ENCODE measurements around the gene CHI3L2.

CHI3L2 gene

DNA sequence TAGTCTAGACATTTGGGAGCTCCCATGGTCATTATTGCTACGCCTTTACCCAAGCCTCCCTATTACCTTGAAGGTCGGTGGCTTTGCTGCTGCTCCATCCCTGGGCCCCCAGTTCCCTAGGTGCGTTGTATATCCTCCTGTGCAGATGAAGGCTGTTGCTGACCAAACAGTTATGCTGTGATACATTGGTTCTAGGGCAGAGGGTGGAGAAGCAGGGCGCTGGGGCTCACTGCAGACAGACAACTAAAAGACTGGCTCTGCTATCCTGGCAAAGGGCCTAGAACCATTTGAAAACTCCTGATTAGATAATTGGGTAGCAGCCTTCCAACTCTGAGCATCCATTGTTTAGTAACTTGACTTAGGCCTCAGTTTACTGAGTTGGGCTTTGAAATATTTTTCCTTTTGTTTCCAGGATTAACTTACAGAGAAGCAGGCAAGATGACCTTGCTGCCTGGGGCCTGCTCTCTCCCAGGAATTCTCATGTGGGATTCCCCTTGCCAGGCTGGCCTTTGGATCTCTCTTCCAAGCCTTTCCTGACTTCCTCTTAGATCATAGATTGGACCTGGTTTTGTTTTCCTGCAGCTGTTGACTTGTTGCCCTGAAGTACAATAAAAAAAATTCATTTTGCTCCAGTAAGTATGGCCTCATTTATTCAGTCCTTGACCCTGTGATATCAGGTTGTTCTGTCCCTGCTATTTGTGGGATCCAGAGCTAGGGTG, 15.5 kb downstream of the CHI3L2 start:
- no peak overlapping the region for H3K9ac ChIP-seq (ENCODE audit: low read length)
- TF ChIP-seq EZH2phosphoT487 (IDR thresholded peaks at IDR 0.05; ENCODE audit: low read length): no peak
- TF ChIP-seq, protein P1, sequence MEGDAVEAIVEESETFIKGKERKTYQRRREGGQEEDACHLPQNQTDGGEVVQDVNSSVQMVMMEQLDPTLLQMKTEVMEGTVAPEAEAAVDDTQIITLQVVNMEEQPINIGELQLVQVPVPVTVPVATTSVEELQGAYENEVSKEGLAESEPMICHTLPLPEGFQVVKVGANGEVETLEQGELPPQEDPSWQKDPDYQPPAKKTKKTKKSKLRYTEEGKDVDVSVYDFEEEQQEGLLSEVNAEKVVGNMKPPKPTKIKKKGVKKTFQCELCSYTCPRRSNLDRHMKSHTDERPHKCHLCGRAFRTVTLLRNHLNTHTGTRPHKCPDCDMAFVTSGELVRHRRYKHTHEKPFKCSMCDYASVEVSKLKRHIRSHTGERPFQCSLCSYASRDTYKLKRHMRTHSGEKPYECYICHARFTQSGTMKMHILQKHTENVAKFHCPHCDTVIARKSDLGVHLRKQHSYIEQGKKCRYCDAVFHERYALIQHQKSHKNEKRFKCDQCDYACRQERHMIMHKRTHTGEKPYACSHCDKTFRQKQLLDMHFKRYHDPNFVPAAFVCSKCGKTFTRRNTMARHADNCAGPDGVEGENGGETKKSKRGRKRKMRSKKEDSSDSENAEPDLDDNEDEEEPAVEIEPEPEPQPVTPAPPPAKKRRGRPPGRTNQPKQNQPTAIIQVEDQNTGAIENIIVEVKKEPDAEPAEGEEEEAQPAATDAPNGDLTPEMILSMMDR (IDR thresholded peaks at IDR 0.05; ENCODE audit: low read length): no peak
- no peak for TF ChIP-seq EZH2 (optimal IDR thresholded peaks at IDR 0.05; ENCODE audit: low read depth, low read length)
- H3K4me3 ChIP-seq (ENCODE audit: low read length): no peak overlapping the region
- no peaks in the 10 kb centered on the region for H3K9me2 ChIP-seq (replicated peaks; ENCODE audit: insufficient read depth, low read length)
- H3K27me3 ChIP-seq (replicated peaks; ENCODE audit: insufficient read depth, low read length): no peaks in the 10 kb centered on the region
- DNase-seq: no peak
- H2AFZ ChIP-seq (ENCODE audit: low read length): no peak overlapping the region
- H3K9me3 ChIP-seq (replicated peaks; ENCODE audit: insufficient read depth, low read length): no peaks in the 10 kb centered on the region
- no peak overlapping the region for H3K27ac ChIP-seq (ENCODE audit: low read length)
- H3K4me2 ChIP-seq (ENCODE audit: low read depth, low read length): no peak overlapping the region
- H4K20me1 ChIP-seq (ENCODE audit: insufficient read depth, low read length): no peaks in the 10 kb centered on the region
- no peaks in the 10 kb centered on the region for H3K4me1 ChIP-seq (ENCODE audit: low read length)
- no peaks in the 10 kb centered on the region for H3F3A ChIP-seq (ENCODE audit: insufficient read depth, low read length)
- H3K36me3 ChIP-seq (replicated peaks; ENCODE audit: insufficient read depth, low read length): no peaks in the 10 kb centered on the region
- no peaks in the 10 kb centered on the region for H3K79me2 ChIP-seq (ENCODE audit: low read length)

DNA sequence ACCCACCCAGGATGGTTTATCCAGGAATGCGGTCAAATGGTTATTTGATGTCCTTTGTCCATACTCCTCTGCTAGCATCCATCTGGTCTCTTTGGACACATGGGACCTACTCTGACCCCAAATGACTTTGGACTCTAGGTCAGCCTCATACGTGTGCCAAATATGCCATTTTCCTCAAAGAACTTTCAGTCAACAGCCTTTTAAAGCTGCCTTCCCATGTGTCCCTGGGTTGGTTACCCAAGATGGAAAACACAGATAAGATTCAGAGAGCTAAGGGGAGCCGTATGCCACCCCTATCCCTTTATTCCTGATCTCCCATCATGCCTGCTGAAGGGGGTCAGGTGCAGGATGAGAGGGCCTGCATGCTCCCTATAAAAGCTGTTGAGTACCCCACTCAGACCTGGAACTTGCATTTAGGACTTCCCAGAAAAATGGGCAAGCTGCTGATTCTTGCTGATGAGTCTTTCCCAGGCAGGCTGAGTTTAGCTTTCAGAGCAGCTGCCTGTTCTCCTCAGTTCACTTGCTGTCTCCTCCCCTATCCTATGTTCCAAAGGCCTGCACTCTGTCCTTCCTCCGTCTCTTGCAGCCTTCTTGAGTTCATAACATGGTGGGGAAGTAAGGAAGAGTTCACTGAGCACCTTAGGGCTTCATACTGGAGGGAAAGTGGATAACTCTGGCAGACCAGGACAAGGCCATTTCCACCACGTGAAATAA, 19.8 kb downstream of the CHI3L2 start:
- Histone ChIP-seq H3K4me2 (ENCODE audit: low read depth, low read length) (no peak overlapping the region), H3K4me3 (ENCODE audit: low read length) (no peak overlapping the region), H3K27me3 (replicated peaks; ENCODE audit: insufficient read depth, low read length) (no peaks in the 10 kb centered on the region)

DNA sequence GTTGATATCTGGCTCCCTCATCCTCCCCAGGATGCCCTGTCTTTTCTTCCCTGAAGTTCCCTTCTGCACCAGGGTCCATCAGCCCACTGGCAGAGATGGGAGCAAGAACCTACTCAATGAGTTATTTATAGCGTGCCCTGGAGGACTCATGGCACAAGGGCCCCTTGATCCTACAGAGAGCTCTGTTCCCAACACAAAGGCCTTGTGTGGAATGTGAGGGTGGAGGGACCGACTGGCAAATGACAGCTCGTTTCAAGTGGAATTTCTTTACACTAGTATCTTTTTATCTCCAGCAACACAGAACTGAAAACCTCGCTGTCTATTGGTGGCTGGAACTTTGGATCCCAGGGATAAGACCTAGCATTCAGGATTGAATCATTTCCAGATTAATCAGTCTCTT, 22.4 kb downstream of the CHI3L2 start:
- Histone ChIP-seq H3K27me3 (replicated peaks; ENCODE audit: insufficient read depth, low read length) (no peaks in the 10 kb centered on the region), H4K20me1 (ENCODE audit: insufficient read depth, low read length) (no peaks in the 10 kb centered on the region), H3K9ac (ENCODE audit: low read length) (no peak overlapping the region), H3K27ac (ENCODE audit: low read length) (no peak overlapping the region), H3K4me1 (ENCODE audit: low read length) (no peaks in the 10 kb centered on the region), H3K9me3 (replicated peaks; ENCODE audit: insufficient read depth, low read length) (no peaks in the 10 kb centered on the region), H2AFZ (ENCODE audit: low read length) (no peak overlapping the region), H3K36me3 (replicated peaks; ENCODE audit: insufficient read depth, low read length) (no peaks in the 10 kb centered on the region), H3K4me3 (ENCODE audit: low read length) (no peak overlapping the region), H3K9me2 (replicated peaks; ENCODE audit: insufficient read depth, low read length) (no peaks in the 10 kb centered on the region), H3K79me2 (ENCODE audit: low read length) (no peaks in the 10 kb centered on the region), H3K4me2 (ENCODE audit: low read depth, low read length) (no peak overlapping the region), H3F3A (ENCODE audit: insufficient read depth, low read length) (no peaks in the 10 kb centered on the region)
- no peak for DNase-seq
- no peak for TF ChIP-seq EZH2 (optimal IDR thresholded peaks at IDR 0.05; ENCODE audit: low read depth, low read length)
- TF ChIP-seq, protein P1 (IDR thresholded peaks at IDR 0.05; ENCODE audit: low read length): no peak
- TF ChIP-seq EZH2phosphoT487 (IDR thresholded peaks at IDR 0.05; ENCODE audit: low read length): no peak

More for the DNA sequence above, 19.8 kb downstream of the CHI3L2 start:
- Histone ChIP-seq H3F3A (ENCODE audit: insufficient read depth, low read length) (no peaks in the 10 kb centered on the region), H3K4me1 (ENCODE audit: low read length) (no peaks in the 10 kb centered on the region), H2AFZ (ENCODE audit: low read length) (no peak overlapping the region), H4K20me1 (ENCODE audit: insufficient read depth, low read length) (no peaks in the 10 kb centered on the region), H3K9me2 (replicated peaks; ENCODE audit: insufficient read depth, low read length) (no peaks in the 10 kb centered on the region), H3K27ac (ENCODE audit: low read length) (no peak overlapping the region), H3K36me3 (replicated peaks; ENCODE audit: insufficient read depth, low read length) (no peaks in the 10 kb centered on the region), H3K9ac (ENCODE audit: low read length) (no peak overlapping the region), H3K79me2 (ENCODE audit: low read length) (no peaks in the 10 kb centered on the region), H3K9me3 (replicated peaks; ENCODE audit: insufficient read depth, low read length) (no peaks in the 10 kb centered on the region)
- DNase-seq: no peak
- TF ChIP-seq EZH2 (optimal IDR thresholded peaks at IDR 0.05; ENCODE audit: low read depth, low read length) (no peak), EZH2phosphoT487 (IDR thresholded peaks at IDR 0.05; ENCODE audit: low read length) (no peak)
- TF ChIP-seq, protein P1 (IDR thresholded peaks at IDR 0.05; ENCODE audit: low read length): no peak
